Smooth muscle cell (in vitro differentiated cells): ENCODE measurements around the gene TMEM19. TPM values are rescaled to one million over a fixed set of nuclear protein-coding genes. Genes with fewer than 3 reads are reported as not detected.

Experiments
- DNase-seq: peaks from one replicate; lab custom pipeline; 2025; ENCODE audit not compliant: unreplicated experiment; lab: John Stamatoyannopoulos, UW
- H2AFZ ChIP-seq: fragments of 200-600 bp; sonication (generic); 2 replicates; pipeline ENCODE4 v1.6.0; 2016; ENCODE audit warnings: antibody characterized with exemption, low read depth, mild to moderate bottlenecking
- H3F3A ChIP-seq: fragments of 200-600 bp; sonication (generic); 2 replicates; pipeline ENCODE4 v1.6.0; 2017; ENCODE audit warnings: antibody characterized with exemption, low read depth
- H3K27ac ChIP-seq: fragments of 200-600 bp; sonication (generic); 2 replicates; pipeline ENCODE4 v1.5.1; 2016; ENCODE audit warnings: low read depth, mild to moderate bottlenecking
- H3K27me3 ChIP-seq: fragments of 200-600 bp; sonication (generic); 2 replicates; pipeline ENCODE4 v1.6.1; 2016; ENCODE audit warnings: low read depth, mild to moderate bottlenecking
- H3K36me3 ChIP-seq: fragments of 200-600 bp; sonication (generic); 2 replicates; pipeline ENCODE4 v1.5.1; 2016; ENCODE audit warnings: low read depth
- H3K4me1 ChIP-seq: fragments of 200-600 bp; sonication (generic); 2 replicates; pipeline ENCODE4 v1.5.1; 2016; ENCODE audit warnings: low read depth
- H3K4me2 ChIP-seq: fragments of 200-600 bp; sonication (generic); 2 replicates; pipeline ENCODE4 v1.6.0; 2016; ENCODE audit warnings: mild to moderate bottlenecking
- H3K4me3 ChIP-seq: fragments of 200-600 bp; sonication (generic); 2 replicates; pipeline ENCODE4 v1.5.1; 2016; ENCODE audit warnings: mild to moderate bottlenecking
- H3K79me2 ChIP-seq: fragments of 200-600 bp; sonication (generic); 2 replicates; pipeline ENCODE4 v1.6.0; 2016; ENCODE audit warnings: low read depth, mild to moderate bottlenecking
- H3K9ac ChIP-seq: fragments of 200-600 bp; sonication (generic); 2 replicates; pipeline ENCODE4 v1.6.0; 2016; ENCODE audit warnings: low read depth
- H3K9me3 ChIP-seq: fragments of 200-600 bp; sonication (generic); replicated peaks from 2 replicates; pipeline ENCODE4 v1.5.1; 2016; ENCODE audit warnings: low read depth
- H4K20me1 ChIP-seq: fragments of 200-600 bp; sonication (generic); 2 replicates; pipeline ENCODE4 v1.6.0; 2016; ENCODE audit warnings: low read depth
- WGBS: methylation state at CpG from one replicate; pipeline ENCODE4 v1.1.7; 2016; ENCODE audit warnings: low lambda C conversion rate; 5-methylcytosine and 5-hydroxymethylcytosine counted together
- polyA plus RNA-seq: library from polyadenylated mRNA; unstranded; fragments of >200 nt; fragmentation: Nextera tagmentation; extraction: Ambion mirVana; gene quantifications from 2 replicates; pipeline ENCODE4 v1.2.1, GENCODE V29; 2016
- total RNA-seq: library from RNA; depleted of rRNA; stranded (reverse); fragments of >200 nt; gene quantifications from 2 replicates; pipeline ENCODE4 v1.2.3, GENCODE V29; 2014
- TF ChIP-seq, protein P1 (sequence below): fragments of 200-600 bp; sonication (generic); IDR thresholded peaks from 2 replicates; pipeline ENCODE4 v1.5.1; 2017; ENCODE audit warnings: borderline replicate concordance, mild to moderate bottlenecking, antibody characterized with exemption; ENCODE audit not compliant: insufficient read depth, poor library complexity, severe bottlenecking

The TMEM19 gene
- total and polyA plus RNA-seq, 2 experiments from 2014 or later = 8.3 to 19.6 TPM

DNA sequence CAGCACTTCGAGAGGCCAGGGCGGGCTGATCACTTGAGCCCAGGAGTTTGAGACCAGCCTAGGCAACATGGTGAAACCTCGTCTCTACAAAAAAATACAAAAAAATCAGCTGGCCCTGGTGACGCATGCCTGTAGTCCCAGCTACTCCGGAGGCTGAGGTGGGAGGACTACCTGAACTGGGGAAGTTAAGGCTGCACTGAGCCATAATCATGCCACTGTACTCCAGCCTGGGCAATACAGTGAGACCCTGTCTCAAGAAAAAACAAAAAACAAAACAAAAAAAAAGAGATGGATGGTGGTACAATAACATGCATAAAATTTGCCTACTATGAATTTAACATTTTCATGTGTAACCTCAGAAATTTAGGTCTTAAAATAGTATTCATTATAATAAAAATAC, 19.6 kb upstream of the TMEM19 start:
- 97% methylated on average over 5 of the region's 5 CpGs for WGBS

DNA sequence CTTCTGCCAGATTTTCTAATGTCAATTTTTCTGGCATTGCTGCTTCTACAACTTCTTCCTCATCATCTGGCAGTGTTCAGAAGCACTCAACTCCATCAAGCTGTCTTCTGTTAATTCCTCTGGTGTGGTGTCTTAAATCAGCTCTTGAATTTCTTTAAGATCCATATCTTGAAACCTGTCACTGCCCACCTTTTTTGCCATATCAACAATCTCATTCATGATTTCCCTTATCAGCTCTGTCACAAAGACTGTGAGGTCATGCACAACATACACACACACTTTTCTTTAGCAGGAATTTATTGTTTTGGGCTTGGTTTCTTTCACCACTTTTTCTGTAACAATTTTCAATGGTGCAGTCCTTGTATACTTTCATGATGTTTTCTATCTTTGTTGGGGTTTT, 14.6 kb upstream of the TMEM19 start:
- no peak for DNase-seq
- H3K4me2 ChIP-seq = no peak overlapping the region
- no peak overlapping the region for H3K27ac ChIP-seq

More for the DNA sequence above, 19.6 kb upstream of the TMEM19 start:
- Histone ChIP-seq H3K27ac (no peak overlapping the region), H3K36me3 (no peaks in the 10 kb centered on the region), H3K27me3 (no peaks in the 10 kb centered on the region), H3K9ac (no peak overlapping the region), H3K79me2 (peaks cover 50% of the 10 kb centered on the region), H3K4me2 (no peak overlapping the region), H3K4me3 (no peak overlapping the region), H3K4me1 (peaks cover 19% of the 10 kb centered on the region), H3K9me3 (no peaks in the 10 kb centered on the region), H3F3A (no peaks in the 10 kb centered on the region), H2AFZ (no peak overlapping the region), H4K20me1 (peaks cover 15% of the 10 kb centered on the region)
- TF ChIP-seq, protein P1, sequence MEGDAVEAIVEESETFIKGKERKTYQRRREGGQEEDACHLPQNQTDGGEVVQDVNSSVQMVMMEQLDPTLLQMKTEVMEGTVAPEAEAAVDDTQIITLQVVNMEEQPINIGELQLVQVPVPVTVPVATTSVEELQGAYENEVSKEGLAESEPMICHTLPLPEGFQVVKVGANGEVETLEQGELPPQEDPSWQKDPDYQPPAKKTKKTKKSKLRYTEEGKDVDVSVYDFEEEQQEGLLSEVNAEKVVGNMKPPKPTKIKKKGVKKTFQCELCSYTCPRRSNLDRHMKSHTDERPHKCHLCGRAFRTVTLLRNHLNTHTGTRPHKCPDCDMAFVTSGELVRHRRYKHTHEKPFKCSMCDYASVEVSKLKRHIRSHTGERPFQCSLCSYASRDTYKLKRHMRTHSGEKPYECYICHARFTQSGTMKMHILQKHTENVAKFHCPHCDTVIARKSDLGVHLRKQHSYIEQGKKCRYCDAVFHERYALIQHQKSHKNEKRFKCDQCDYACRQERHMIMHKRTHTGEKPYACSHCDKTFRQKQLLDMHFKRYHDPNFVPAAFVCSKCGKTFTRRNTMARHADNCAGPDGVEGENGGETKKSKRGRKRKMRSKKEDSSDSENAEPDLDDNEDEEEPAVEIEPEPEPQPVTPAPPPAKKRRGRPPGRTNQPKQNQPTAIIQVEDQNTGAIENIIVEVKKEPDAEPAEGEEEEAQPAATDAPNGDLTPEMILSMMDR = no peak
- no peak for DNase-seq

DNA sequence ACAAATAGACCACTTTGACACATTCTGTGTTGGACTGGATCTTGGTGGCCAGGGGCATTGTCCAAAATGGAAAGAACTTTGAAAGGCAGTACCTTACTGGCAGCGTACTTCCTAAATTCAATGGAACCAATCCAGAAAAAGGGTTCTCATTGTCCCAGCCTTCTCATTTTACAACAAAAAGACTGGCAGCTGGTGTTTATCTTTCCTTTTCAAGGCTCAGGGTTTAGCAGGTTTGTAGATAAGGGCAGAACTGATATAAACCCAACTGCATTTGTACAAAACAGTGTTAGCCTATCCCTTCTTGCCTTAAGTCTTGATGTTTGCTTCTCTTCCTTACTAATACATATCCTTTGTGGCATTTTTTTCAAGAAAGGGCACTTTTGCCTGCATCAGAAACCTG, 14.1 kb upstream of the TMEM19 start:
- 90% methylated on average over 1 of the region's 1 CpG for WGBS
- H3K9me3 ChIP-seq = no peaks in the 10 kb centered on the region
- no peaks in the 10 kb centered on the region for H3F3A ChIP-seq
- no peaks in the 10 kb centered on the region for H3K27me3 ChIP-seq
- no peak for DNase-seq
- no peaks in the 10 kb centered on the region for H3K4me1 ChIP-seq
- no peak overlapping the region for H3K4me3 ChIP-seq
- no peak overlapping the region for H2AFZ ChIP-seq
- H4K20me1 ChIP-seq = no peaks in the 10 kb centered on the region
- H3K27ac ChIP-seq = no peak overlapping the region
- H3K79me2 ChIP-seq = peaks cover 4% of the 10 kb centered on the region
- no peak overlapping the region for H3K4me2 ChIP-seq
- TF ChIP-seq, protein P1 = no peak
- peaks cover 1% of the 10 kb centered on the region for H3K36me3 ChIP-seq
- no peak overlapping the region for H3K9ac ChIP-seq

More for the DNA sequence above, 14.6 kb upstream of the TMEM19 start:
- Histone ChIP-seq H3K9me3 (no peaks in the 10 kb centered on the region), H3K4me3 (no peak overlapping the region), H3K4me1 (no peaks in the 10 kb centered on the region), H3F3A (no peaks in the 10 kb centered on the region), H3K27me3 (no peaks in the 10 kb centered on the region), H4K20me1 (no peaks in the 10 kb centered on the region), H3K9ac (no peak overlapping the region), H2AFZ (no peak overlapping the region), H3K79me2 (peaks cover 9% of the 10 kb centered on the region), H3K36me3 (no peaks in the 10 kb centered on the region)
- TF ChIP-seq, protein P1 = no peak

DNA sequence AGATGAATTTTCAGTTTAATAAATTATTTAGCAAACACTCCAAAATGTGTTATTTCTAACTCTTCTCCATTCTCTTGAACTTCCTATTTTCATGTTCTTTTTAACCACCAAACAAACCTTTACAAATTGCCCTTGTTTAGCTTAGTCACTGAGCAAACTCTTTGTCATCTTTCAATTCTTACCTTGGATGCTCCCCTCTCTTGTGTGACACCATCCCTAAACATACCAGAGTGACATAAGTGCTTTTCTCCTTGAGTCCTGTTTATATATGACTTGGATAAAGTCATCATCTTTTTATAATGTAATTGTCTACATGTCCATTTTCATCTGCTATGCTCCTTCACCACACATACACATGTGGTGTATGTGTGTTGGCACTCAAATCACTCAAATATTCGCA, 3.4 kb upstream of the TMEM19 start:
- H3K4me2 ChIP-seq = no peak overlapping the region
- no peak overlapping the region for H3K27ac ChIP-seq
- H3K36me3 ChIP-seq = no peaks in the 10 kb centered on the region
- no peaks in the 10 kb centered on the region for H3F3A ChIP-seq
- no peak overlapping the region for H3K4me3 ChIP-seq
- peaks cover 7% of the 10 kb centered on the region for H3K79me2 ChIP-seq
- DNase-seq = no peak
- H3K27me3 ChIP-seq = no peaks in the 10 kb centered on the region
- TF ChIP-seq, protein P1 = no peak
- 95% methylated on average over 1 of the region's 1 CpG for WGBS
- no peak overlapping the region for H2AFZ ChIP-seq
- H3K4me1 ChIP-seq = peaks cover 8% of the 10 kb centered on the region
- H3K9me3 ChIP-seq = no peaks in the 10 kb centered on the region
- no peak overlapping the region for H3K9ac ChIP-seq
- H4K20me1 ChIP-seq = no peaks in the 10 kb centered on the region
